HCT116 (cell line): Measurements from ENCODE around the gene HMGXB3. TPM values are rescaled to one million over a fixed set of nuclear protein-coding genes. Genes with fewer than 3 reads are reported as not detected.

Experiments used
- ATAC-seq: fragments of 200-7000 bp; cut with Tn5 transposase; 2 replicates; pipeline ENCODE4 v1.9.1; 2020; ENCODE audit warnings: mild to moderate bottlenecking, moderate library complexity
- BruUV-seq: library from RNA; stranded (reverse); fragments of 400-500 nt; replicated peaks from 2 replicates; lab custom pipeline; 2021; lab: Mats Ljungman, UMichigan
- CTCF ChIA-PET: fragments of 300-600 bp; sonication (Branson Sonifier 250); formaldehyde crosslinking; loops from one replicate; lab custom pipeline; 2021; ENCODE audit warnings: antibody characterized with exemption; lab: Charles Lee
- POLR2A ChIA-PET: fragments of 300-600, 350-600 bp; sonication (Branson Sonifier 250); formaldehyde crosslinking; loops from one replicate; lab custom pipeline; 2021; ENCODE audit warnings: antibody characterized with exemption; lab: Charles Lee
- RAD21 ChIA-PET, 2 experiments: fragments of 300-600 bp; sonication (Branson Sonifier 250); formaldehyde crosslinking; loops; one replicate each; lab custom pipeline; 2023; ENCODE audit warnings: low total read pairs in 2 of 2; ENCODE audit not compliant: uncharacterized antibody in 2 of 2, unreplicated experiment in 2 of 2, low non-redundant PET in 1 of 2; lab: Charles Lee
- DNase-seq: peaks from one replicate; pipeline ENCODE4 v3.0.0-alpha.2; 2010; ENCODE audit warnings: low read depth, low spot score
- H2AFZ ChIP-seq: fragments of 200-600 bp; shearing (Covaris generic), sonication (generic); 2 replicates; pipeline ENCODE4 v1.6.1; 2017; ENCODE audit warnings: low read depth, mixed run types, mixed read lengths, antibody characterized with exemption, low read length; ENCODE audit not compliant: poor library complexity, severe bottlenecking
- H3K27ac ChIP-seq: 2 replicates; pipeline ENCODE4 v1.5.1; 2012; ENCODE audit warnings: low read depth, low read length
- H3K27me3 ChIP-seq: fragments of 200-600 bp; sonication (generic); 2 replicates; pipeline ENCODE4 v1.6.1; 2016; ENCODE audit warnings: mixed run types, low read length, mixed read lengths; ENCODE audit not compliant: insufficient read depth
- H3K36me3 ChIP-seq, 2 experiments: fragments of 200-500 bp in 1 of 2; fragments of 200-600 bp in 1 of 2; sonication (Bioruptor generic) in 1 of 2; sonication (generic) in 1 of 2; 2 replicates each; pipeline versions ENCODE4 v1.5.1 to v1.6.1; 2014 to 2016; ENCODE audit warnings: low read length in 2 of 2, inconsistent platforms in 1 of 2, mixed read lengths in 1 of 2, mixed run types in 1 of 2; ENCODE audit not compliant: insufficient read depth in 2 of 2, control insufficient read depth in 1 of 2
- H3K4me1 ChIP-seq, 2 experiments: fragments of 200-600 bp in 1 of 2; sonication (generic) in 1 of 2; 2 replicates each; pipeline versions ENCODE4 v1.5.1 to v1.6.1; 2012 to 2017; ENCODE audit warnings: low read length in 2 of 2, inconsistent platforms in 1 of 2, mild to moderate bottlenecking in 1 of 2, mixed read lengths in 1 of 2, mixed run types in 1 of 2, moderate library complexity in 1 of 2; ENCODE audit not compliant: insufficient read depth in 2 of 2, control insufficient read depth in 1 of 2
- H3K4me2 ChIP-seq: fragments of 200-600 bp; sonication (generic); 2 replicates; pipeline ENCODE4 v1.6.1; 2017; ENCODE audit warnings: mixed run types, low read length, mixed read lengths
- H3K4me3 ChIP-seq, 2 experiments: fragments of 200-600 bp in 1 of 2; sonication (generic) in 1 of 2; replicated peaks in 1 of 2; 2 replicates each; pipeline ENCODE4 v1.5.1; 2011 to 2016; ENCODE audit warnings: low read length in 2 of 2, control low read depth in 1 of 2, low read depth in 1 of 2, mild to moderate bottlenecking in 1 of 2, mixed read lengths in 1 of 2, mixed run types in 1 of 2
- H3K79me2 ChIP-seq: fragments of 200-600 bp; sonication (generic); 2 replicates; pipeline ENCODE4 v1.6.1; 2017; ENCODE audit warnings: mild to moderate bottlenecking, mixed run types, low read length, moderate library complexity, mixed read lengths; ENCODE audit not compliant: insufficient read depth
- H3K9ac ChIP-seq: fragments of 200-600 bp; sonication (generic); 2 replicates; pipeline ENCODE4 v1.6.1; 2016; ENCODE audit warnings: low read length, mixed read lengths
- H3K9me2 ChIP-seq: fragments of 200-600 bp; sonication (generic), shearing (Covaris generic); 2 replicates; pipeline ENCODE4 v1.6.1; 2017; ENCODE audit warnings: mixed run types, mild to moderate bottlenecking, moderate library complexity; ENCODE audit not compliant: insufficient read depth
- H3K9me3 ChIP-seq, 2 experiments: fragments of 200-500 bp in 1 of 2; fragments of 200-600 bp in 1 of 2; sonication (Bioruptor generic) in 1 of 2; sonication (generic) in 1 of 2; 2 replicates each; pipeline ENCODE4 v1.6.1; 2014 to 2017; ENCODE audit warnings: low read length in 2 of 2, mixed read lengths in 2 of 2, inconsistent platforms in 1 of 2, low read depth in 1 of 2, mild to moderate bottlenecking in 1 of 2, mixed run types in 1 of 2, moderate library complexity in 1 of 2; ENCODE audit not compliant: control insufficient read depth in 1 of 2, insufficient read depth in 1 of 2
- H4K20me1 ChIP-seq: fragments of 200-600 bp; sonication (generic), shearing (Covaris generic); 2 replicates; pipeline ENCODE4 v1.6.1; 2017; ENCODE audit warnings: mixed run types, mild to moderate bottlenecking, moderate library complexity; ENCODE audit not compliant: insufficient read depth
- CBX3 ChIP-seq: IDR thresholded peaks from 2 replicates; pipeline ENCODE4 v1.6.1; 2012; ENCODE audit warnings: low read depth
- CEBPB ChIP-seq: IDR thresholded peaks from 2 replicates; pipeline ENCODE4 v1.6.1; 2012; ENCODE audit warnings: low read depth
- EGR1 ChIP-seq: IDR thresholded peaks from 2 replicates; pipeline ENCODE4 v1.6.1; 2012; ENCODE audit warnings: low read depth
- FOSL1 ChIP-seq: IDR thresholded peaks from 2 replicates; pipeline ENCODE4 v1.6.1; 2012; ENCODE audit warnings: low read depth
- JUND ChIP-seq: IDR thresholded peaks from 2 replicates; pipeline ENCODE4 v1.6.1; 2012
- MAX ChIP-seq: IDR thresholded peaks from 2 replicates; pipeline ENCODE4 v1.6.1; 2012
- POLR2AphosphoS5 ChIP-seq: IDR thresholded peaks from 2 replicates; pipeline ENCODE4 v1.6.1; 2011; ENCODE audit warnings: mild to moderate bottlenecking, low read depth, low read length, moderate library complexity
- RAD21 ChIP-seq: IDR thresholded peaks from 2 replicates; pipeline ENCODE4 v1.6.1; 2012; ENCODE audit warnings: low read depth, mild to moderate bottlenecking
- REST ChIP-seq: IDR thresholded peaks from 2 replicates; pipeline ENCODE4 v1.6.1; 2012; ENCODE audit warnings: low read depth
- TCF7L2 ChIP-seq: IDR thresholded peaks from 2 replicates; pipeline ENCODE4 v1.7.0; 2011; ENCODE audit warnings: borderline replicate concordance, inconsistent platforms; ENCODE audit not compliant: insufficient read depth, insufficient read length; ENCODE audit errors: extremely low read depth
- YY1 ChIP-seq: IDR thresholded peaks from 2 replicates; pipeline ENCODE4 v1.6.1; 2011; ENCODE audit warnings: low read length, low read depth, moderate library complexity, mild to moderate bottlenecking; ENCODE audit not compliant: insufficient replicate concordance; ENCODE audit errors: extremely low read depth
- ZFX ChIP-seq: fragments of 450-650 bp; IDR thresholded peaks from 2 replicates; pipeline ENCODE4 v1.6.1; 2017
- intact Hi-C: fragments of 100-400 bp; cut with micrococcal nuclease; formaldehyde crosslinking; loops from 2 replicates; pipeline ENCODE4 v1.10.0; 2022
- total RNA-seq: library from RNA; stranded (reverse); gene quantifications from one replicate; pipeline ENCODE4 v1.2.1, GENCODE V29; 2021; ENCODE audit not compliant: unreplicated experiment

The HMGXB3 gene
- total RNA-seq, 1 experiment from 2014 or later, result 41.8 TPM

DNA sequence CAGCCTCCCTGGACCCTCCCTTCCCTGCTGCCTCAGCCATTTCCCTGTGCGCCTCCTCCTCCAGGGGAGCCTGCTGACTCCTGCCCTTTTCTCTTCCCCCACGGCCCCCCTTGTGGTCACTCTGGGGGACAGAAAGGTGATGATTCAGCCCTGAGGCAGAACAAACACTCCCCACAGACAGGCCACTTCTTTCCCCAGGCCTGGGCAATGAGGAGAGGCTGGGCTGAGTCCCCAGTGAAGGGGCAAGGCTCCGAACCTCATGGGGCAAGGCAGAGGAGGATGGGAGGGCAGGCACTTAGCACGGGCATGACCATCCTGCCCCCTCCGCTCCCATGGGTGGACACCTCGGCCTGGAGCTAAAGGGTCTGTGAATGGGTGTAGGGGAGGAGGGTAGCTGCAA lies 64.8 kb downstream of the HMGXB3 start:
- ChIA-PET POLR2A (no interaction called here), CTCF (interaction anchor here (1.0 kb wide), 1 partner anchor 10 kb away, joined by 3 read pairs; no protein-coding TSS in a partner anchor), RAD21 (no interaction called here)
- DNase-seq (no peak), ATAC-seq (no peak)
- no TSS peak for BruUV-seq
- Histone ChIP-seq H3K9me2 (no peaks in the 10 kb centered on the region), H3K4me1 (peaks cover 0 to 3% of the 10 kb centered on the region in 2 experiments; a peak in 1 of 4 replicates), H2AFZ (no peak overlapping the region), H3K9ac (no peak overlapping the region), H3K27ac (no peak overlapping the region), H3K27me3 (no peaks in the 10 kb centered on the region), H3K4me2 (no peak overlapping the region), H4K20me1 (no peaks in the 10 kb centered on the region), H3K9me3 (no peaks in the 10 kb centered on the region), H3K4me3 (no peak overlapping the region), H3K36me3 (no peaks in the 10 kb centered on the region), H3K79me2 (no peaks in the 10 kb centered on the region)
- intact Hi-C loops, result no loop called here
- no peak for TF ChIP-seq YY1
- TF ChIP-seq JUND, result no peak
- no peak for TF ChIP-seq REST
- no peak for TF ChIP-seq POLR2AphosphoS5
- no peak for TF ChIP-seq ZFX
- TF ChIP-seq FOSL1, result no peak
- no peak for TF ChIP-seq EGR1
- no peak for TF ChIP-seq MAX
- TF ChIP-seq CBX3, result no peak
- TF ChIP-seq TCF7L2, result no peak
- TF ChIP-seq CEBPB, result no peak
- TF ChIP-seq RAD21, result no peak
